Measurements from ENCODE around the gene NOXA1. TPM values are rescaled to one million over a fixed set of nuclear protein-coding genes. Genes with fewer than 3 reads are reported as not detected.
A peak's percentile ranks its signal among the peaks of the same experiment; 100 is the strongest.

NOXA1 gene
- total RNA-seq, 1 donor, result not detected

DNA sequence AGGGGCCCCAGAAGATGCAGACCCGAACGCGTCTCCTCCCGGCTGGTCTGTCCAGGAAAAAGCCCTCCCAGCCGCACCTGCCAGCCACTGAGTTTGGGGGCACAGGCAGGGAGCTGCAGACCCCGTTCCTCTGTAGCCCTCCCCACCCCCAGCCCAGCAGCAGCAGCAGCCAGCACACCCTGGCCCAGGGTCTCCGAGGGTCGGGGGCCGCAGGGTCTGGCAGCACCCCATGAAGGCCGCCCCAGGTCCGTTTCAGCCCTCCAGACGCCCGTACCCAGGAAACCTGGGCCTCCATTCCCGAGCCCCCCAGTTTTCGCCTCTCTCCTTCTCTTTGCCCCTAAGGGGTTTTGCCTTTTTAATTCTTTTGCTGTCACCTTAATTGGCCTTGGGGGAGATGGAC lies 19.9 kb upstream of the NOXA1 start:
- TF ChIP-seq, protein P1, sequence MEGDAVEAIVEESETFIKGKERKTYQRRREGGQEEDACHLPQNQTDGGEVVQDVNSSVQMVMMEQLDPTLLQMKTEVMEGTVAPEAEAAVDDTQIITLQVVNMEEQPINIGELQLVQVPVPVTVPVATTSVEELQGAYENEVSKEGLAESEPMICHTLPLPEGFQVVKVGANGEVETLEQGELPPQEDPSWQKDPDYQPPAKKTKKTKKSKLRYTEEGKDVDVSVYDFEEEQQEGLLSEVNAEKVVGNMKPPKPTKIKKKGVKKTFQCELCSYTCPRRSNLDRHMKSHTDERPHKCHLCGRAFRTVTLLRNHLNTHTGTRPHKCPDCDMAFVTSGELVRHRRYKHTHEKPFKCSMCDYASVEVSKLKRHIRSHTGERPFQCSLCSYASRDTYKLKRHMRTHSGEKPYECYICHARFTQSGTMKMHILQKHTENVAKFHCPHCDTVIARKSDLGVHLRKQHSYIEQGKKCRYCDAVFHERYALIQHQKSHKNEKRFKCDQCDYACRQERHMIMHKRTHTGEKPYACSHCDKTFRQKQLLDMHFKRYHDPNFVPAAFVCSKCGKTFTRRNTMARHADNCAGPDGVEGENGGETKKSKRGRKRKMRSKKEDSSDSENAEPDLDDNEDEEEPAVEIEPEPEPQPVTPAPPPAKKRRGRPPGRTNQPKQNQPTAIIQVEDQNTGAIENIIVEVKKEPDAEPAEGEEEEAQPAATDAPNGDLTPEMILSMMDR (IDR thresholded peaks at IDR 0.05; ENCODE audit: insufficient read depth, low read depth, low read length), result no peak
- no peak for DNase-seq (ENCODE audit: low read depth)
- H3K4me3 ChIP-seq (ENCODE audit: low read depth, low read length), result no peak overlapping the region

DNA sequence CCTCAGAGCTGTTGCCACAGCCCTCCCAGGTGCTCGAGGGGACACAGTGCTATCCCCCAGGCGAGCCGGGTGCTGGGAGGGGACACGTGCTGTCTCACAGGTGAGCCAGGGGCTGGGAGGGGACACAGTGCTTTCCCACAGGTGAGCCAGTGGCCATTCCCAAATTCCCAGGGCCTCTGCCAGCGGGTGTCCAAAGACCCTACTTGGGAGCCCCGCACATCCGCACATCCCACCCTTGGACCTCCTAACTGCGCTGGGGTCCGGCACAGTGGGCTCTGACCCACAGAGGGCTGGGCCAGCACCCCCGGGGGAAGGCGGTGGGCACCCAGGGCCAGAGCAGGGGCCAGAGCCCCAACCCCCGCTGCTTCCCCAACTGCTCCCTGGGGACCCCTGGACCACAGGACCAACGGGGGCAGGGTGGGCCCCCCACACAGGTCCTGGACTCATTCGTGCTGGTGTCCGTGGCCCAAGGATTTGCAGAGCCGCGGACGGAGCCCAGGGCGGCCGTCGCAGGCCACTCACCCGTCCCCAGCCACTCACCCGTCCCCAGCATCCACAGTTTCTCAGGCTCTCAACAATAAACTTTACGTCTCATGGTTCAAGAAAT lies 18.1 kb upstream of the NOXA1 start:
- H3K4me3 ChIP-seq (ENCODE audit: low read depth, low read length), result no peak overlapping the region
- no peak for DNase-seq (ENCODE audit: low read depth)
- TF ChIP-seq, protein P1 (IDR thresholded peaks at IDR 0.05; ENCODE audit: insufficient read depth, low read depth, low read length), result no peak

DNA sequence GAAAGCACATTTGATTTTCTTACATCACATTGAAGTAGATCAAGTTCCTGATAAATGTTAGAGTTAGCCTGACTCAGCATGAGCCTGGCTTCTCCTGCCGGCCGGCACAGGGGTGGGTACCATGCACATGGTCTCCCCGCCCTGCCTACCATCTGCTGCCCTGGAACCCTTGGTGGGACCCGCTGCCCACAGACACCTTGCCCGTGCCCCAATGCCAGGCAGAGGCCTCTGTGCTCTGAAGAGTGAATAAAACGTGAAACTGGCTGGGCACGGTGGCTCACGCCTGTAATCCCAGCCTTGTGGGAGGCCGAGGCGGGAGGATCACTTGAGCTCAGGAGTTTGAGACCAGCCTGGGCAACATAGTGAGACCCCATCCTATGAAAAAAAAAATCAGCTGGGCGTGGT lies 17.5 kb upstream of the NOXA1 start:
- TF ChIP-seq, protein P1 (IDR thresholded peaks at IDR 0.05; ENCODE audit: insufficient read depth, low read depth, low read length), result no peak
- DNase-seq (ENCODE audit: low read depth), result no peak

DNA sequence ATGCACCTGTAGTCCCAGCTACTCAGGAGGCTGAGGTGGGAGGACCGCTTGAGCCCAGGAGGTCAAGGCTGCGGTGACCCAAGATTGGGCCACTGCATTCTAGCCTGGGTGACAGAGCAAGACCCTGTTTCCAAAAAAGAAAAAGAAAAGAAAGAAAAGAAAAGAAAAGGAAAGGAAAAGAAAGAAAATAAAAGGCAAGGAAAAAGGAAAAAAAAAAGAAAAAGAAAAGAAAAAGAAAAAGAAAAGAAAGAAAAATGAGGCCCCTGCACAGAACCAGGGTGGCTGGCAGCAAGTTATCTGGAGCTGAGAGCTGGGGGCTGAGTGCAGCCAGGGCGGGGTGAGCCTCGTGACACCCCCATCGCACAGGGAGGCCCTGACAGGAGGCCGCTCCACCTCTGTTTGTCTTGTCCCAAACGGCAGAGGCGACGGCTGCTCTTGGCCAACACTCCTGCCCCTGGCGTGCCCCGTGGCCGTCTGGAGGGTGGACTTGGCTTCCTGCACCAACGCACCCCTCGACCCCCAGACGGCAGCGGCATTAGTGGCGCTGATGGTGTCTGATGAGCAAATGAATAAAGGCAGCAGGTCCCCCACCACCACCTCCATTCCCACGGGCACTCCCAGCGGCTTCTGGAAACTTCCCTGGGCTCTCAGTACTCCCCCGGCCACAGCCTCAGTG lies 17.0 kb upstream of the NOXA1 start:
- TF ChIP-seq, protein P1 (IDR thresholded peaks at IDR 0.05; ENCODE audit: insufficient read depth, low read depth, low read length), result no peak
- peak overlapping the region; percentile 43 for H3K4me3 ChIP-seq (ENCODE audit: low read depth, low read length)
- no peak for DNase-seq (ENCODE audit: low read depth)

More for the DNA sequence above, 17.5 kb upstream of the NOXA1 start:
- no peak overlapping the region for H3K4me3 ChIP-seq (ENCODE audit: low read depth, low read length)

DNA sequence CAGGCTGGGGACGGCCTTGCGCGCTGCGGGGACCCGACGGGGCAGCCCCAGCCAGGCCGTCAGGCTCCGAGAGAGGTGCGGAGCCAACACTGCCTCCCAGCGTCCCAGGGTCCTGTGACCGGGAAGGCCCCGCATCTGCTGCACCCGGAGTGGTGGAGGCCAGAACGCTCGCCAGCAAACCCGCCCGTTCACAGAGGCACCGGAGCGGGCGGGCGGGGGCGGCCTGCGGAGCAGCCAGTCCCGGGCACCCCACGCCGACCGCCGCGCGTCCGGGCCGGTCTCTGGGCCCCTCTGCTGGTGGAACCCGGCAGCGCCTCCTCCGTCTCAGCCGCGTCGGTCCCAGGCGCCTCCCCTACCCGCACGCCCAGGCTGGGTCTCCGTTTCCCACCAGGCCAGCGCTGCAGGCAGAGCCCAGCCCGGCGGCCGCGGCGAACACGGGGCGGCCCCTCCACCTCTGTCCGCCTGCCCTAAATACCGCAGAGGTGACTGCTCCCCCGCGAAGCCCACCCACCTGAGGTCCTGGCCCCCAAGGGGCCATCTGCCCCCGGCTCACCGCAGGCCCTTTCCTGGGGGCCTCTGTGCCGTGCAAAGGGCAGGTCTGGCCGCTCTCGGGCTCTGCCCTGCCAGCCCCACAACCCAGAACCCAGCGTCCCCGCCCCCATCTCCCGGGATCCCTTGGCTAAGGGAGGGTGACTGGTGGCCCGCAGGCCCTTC lies 16.2 kb upstream of the NOXA1 start:
- TF ChIP-seq, protein P1 (IDR thresholded peaks at IDR 0.05; ENCODE audit: insufficient read depth, low read depth, low read length), result peak; percentile 72
- peak; percentile 59 for DNase-seq (ENCODE audit: low read depth)
- H3K4me3 ChIP-seq (ENCODE audit: low read depth, low read length), result peak overlapping the region; percentile 43

DNA sequence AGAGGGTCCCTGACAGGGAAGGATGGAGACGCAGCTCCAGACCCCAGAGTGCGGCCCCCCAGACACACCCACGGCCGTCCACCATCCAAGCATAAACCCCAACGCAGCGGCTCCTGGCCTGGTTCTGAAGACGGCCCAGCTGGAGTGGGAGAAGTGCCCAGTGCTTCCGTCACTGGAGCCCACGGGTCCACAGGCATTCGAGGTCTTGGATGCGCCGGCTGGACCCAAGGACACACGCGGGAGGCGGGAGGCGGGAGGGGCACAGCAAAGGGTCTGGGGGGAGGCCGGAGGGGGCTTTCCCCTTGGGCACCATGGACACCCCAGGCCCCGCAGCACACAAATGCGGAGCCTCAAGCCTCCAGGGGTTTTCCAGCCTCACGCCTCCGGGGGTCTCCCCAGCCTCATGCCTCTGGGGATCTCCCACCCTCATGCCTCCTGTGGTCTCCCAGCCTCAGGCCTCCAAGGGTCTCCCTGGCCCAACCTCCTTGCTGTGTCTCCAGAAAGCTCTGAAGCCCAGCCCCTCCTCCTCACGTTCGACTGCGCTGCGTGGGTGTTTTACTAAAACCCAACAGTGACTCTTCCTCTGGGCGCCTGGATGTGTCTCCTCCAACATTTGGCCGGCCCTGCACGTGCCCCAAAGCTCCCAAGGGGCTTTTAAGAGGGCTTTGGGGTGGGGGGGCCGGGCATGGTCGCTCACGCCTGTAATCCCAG lies 15.4 kb upstream of the NOXA1 start:
- no peak for DNase-seq (ENCODE audit: low read depth)
- TF ChIP-seq, protein P1 (IDR thresholded peaks at IDR 0.05; ENCODE audit: insufficient read depth, low read depth, low read length), result no peak
- H3K4me3 ChIP-seq (ENCODE audit: low read depth, low read length), result peak overlapping the region; percentile 39

All from fibroblast of villous mesenchyme (primary cell).